Gastrocnemius medialis (tissue), 4 donors: ENCODE results near the gene AZIN2. TPM values are rescaled to one million over a fixed set of nuclear protein-coding genes. Genes with fewer than 3 reads are reported as not detected.
"Not testable (repeated sequence)": the region's sequence is repeated elsewhere in the genome, so short reads cannot be mapped to it uniquely, and the experiment has no call there.

Source experiments
- ATAC-seq, 2 donors: fragments of 150-250 bp; one replicate each; pipeline ENCODE4 v1.9.1; 2016
- DNase-seq, 2 donors: peaks; one replicate each; pipeline ENCODE4 v3.0.0-alpha.2; 2019
- H3K27ac ChIP-seq, 4 donors: fragments of 200-600 bp; sonication (generic); 1 replicate in 1 of 4; 2 replicates in 3 of 4; pipeline ENCODE4 v1.5.1; 2016 to 2018; ENCODE audit warnings: mild to moderate bottlenecking in 2 of 4, moderate library complexity in 1 of 4
- H3K27me3 ChIP-seq, 3 donors: fragments of 200-600 bp; sonication (generic) in 2 of 3; 1 replicate in 1 of 3; 2 replicates in 2 of 3; pipeline versions ENCODE4 v1.5.1 to v1.6.0; 2016 to 2019; ENCODE audit warnings: mild to moderate bottlenecking in 1 of 3, moderate library complexity in 1 of 3
- H3K36me3 ChIP-seq, 2 donors: fragments of 200-600 bp; sonication (generic) in 1 of 2; one replicate each; pipeline ENCODE4 v1.5.1; 2017 to 2018
- H3K4me1 ChIP-seq, 2 donors: fragments of 200-600 bp; sonication (generic) in 1 of 2; one replicate each; pipeline ENCODE4 v1.5.1; 2016 to 2017; ENCODE audit warnings: mild to moderate bottlenecking in 2 of 2
- H3K4me3 ChIP-seq, 4 donors: fragments of 200-600 bp; sonication (generic) in 3 of 4; 1 replicate in 1 of 4; 2 replicates in 3 of 4; pipeline ENCODE4 v1.5.1; 2016 to 2019; ENCODE audit warnings: mild to moderate bottlenecking in 2 of 4
- H3K9me3 ChIP-seq, 3 donors: fragments of 200-600 bp; sonication (generic) in 2 of 3; 1 replicate in 1 of 3; 2 replicates in 2 of 3; pipeline ENCODE4 v1.5.1; 2016 to 2019
- POLR2A ChIP-seq, 2 donors: fragments of 450-650 bp; IDR thresholded peaks; one replicate each; pipeline ENCODE4 v1.6.1; 2017; ENCODE audit warnings: antibody characterized with exemption in 2 of 2, mild to moderate bottlenecking in 2 of 2, moderate library complexity in 2 of 2
- in situ Hi-C, 4 donors: fragments of 200-750 bp; cut with MboI; loops; one replicate each; pipeline versions ENCODE4 v1.15.0 to v1.8.0; 2017; ENCODE audit warnings: low sequenced_read_pairs in 4 of 4
- intact Hi-C: fragments of 100-400 bp; cut with DNase I; formaldehyde crosslinking; loops from one replicate; pipeline ENCODE4 v1.15.1; 2023; ENCODE audit warnings: low total_unique reads
- total RNA-seq, 4 donors: library from RNA; depleted of rRNA; stranded (reverse); fragments of >200 nt; gene quantifications; one replicate each; pipeline versions ENCODE4 v1.1.0 to v1.2.3, GENCODE V29; 2016
- TF ChIP-seq, protein P1 (sequence below), 5 experiments: fragments of 450-650 bp in 3 of 5; fragments of 200-600 bp in 2 of 5; sonication (generic) in 2 of 5; IDR thresholded peaks in 4 of 5; conservative IDR thresholded peaks in 1 of 5; 1 replicate in 4 of 5; 2 replicates in 1 of 5; pipeline ENCODE4 v1.5.1; 2016 to 2019; ENCODE audit warnings: antibody characterized with exemption in 5 of 5, mild to moderate bottlenecking in 3 of 5, moderate library complexity in 3 of 5

AZIN2 gene
- total RNA-seq, 4 donors from 2014 or later, result 0.52 to 3.1 (median 1.2) TPM

DNA sequence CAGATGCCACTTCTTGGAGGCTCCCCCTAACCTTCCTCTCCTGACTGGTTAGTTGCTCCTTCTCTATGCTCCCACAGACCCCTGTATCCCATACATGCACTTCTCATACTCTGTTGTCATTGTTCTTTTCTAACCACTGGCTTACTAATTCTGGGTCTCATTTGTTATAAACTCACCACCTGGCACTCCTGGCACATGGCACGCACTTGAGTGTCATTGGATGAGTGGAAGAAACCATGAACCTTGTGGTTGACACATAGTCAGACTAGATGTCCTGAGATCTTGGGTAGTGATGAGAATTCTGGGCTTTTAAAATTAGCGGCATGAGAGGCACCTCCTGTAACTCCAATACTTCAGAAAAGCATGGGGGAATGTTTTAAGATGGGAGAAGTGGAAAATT lies 51.6 kb downstream of the AZIN2 start:
- Histone ChIP-seq H3K27me3 (no peaks in the 10 kb centered on the region), H3K4me1 (peaks cover 3 to 31% of the 10 kb centered on the region in 2 donors), H3K36me3 (no peaks in the 10 kb centered on the region), H3K9me3 (no peaks in the 10 kb centered on the region), H3K4me3 (no peak overlapping the region), H3K27ac (no peak overlapping the region)
- TF ChIP-seq, protein P1, sequence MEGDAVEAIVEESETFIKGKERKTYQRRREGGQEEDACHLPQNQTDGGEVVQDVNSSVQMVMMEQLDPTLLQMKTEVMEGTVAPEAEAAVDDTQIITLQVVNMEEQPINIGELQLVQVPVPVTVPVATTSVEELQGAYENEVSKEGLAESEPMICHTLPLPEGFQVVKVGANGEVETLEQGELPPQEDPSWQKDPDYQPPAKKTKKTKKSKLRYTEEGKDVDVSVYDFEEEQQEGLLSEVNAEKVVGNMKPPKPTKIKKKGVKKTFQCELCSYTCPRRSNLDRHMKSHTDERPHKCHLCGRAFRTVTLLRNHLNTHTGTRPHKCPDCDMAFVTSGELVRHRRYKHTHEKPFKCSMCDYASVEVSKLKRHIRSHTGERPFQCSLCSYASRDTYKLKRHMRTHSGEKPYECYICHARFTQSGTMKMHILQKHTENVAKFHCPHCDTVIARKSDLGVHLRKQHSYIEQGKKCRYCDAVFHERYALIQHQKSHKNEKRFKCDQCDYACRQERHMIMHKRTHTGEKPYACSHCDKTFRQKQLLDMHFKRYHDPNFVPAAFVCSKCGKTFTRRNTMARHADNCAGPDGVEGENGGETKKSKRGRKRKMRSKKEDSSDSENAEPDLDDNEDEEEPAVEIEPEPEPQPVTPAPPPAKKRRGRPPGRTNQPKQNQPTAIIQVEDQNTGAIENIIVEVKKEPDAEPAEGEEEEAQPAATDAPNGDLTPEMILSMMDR (IDR thresholded peaks at IDR 0.05 in 4 of 5, conservative IDR thresholded peaks at IDR 0.05 in 1 of 5), result no peak
- TF ChIP-seq POLR2A (IDR thresholded peaks at IDR 0.05), result no peak
- DNase-seq (no peak), ATAC-seq (no peak)
- in situ Hi-C loops, result no loop called here
- intact Hi-C loops, result no loop called here

DNA sequence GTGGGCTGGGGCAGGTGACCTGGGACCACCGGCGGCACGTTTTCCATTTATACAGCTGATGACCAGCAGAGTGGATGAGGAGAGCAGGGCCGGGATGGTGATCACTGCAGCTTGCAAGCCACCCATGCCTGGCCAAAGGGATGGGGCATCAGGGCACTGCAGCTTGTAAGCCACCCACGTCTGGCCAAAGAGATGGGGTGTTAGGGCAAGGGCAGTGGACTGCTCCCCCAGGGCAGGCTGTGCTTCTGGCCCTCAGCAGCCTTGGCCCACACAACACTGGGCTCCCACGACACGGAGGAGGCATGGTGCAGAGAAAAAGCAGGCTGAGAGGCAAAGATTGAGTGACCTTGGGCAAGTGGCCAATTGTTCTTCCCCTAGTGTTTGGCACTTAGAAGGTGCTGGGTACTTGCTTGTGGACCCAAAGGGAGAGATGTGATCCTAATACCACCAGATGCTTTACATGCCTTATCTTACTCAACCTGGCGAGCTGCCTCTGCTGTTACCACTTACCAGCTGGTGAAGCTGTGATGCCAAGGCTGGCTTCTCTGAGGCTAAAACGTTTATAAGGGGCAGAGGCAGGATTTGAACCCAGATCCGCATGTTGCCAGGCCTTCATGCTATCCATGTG lies 52.6 kb downstream of the AZIN2 start:
- H3K36me3 ChIP-seq, result no peaks in the 10 kb centered on the region

DNA sequence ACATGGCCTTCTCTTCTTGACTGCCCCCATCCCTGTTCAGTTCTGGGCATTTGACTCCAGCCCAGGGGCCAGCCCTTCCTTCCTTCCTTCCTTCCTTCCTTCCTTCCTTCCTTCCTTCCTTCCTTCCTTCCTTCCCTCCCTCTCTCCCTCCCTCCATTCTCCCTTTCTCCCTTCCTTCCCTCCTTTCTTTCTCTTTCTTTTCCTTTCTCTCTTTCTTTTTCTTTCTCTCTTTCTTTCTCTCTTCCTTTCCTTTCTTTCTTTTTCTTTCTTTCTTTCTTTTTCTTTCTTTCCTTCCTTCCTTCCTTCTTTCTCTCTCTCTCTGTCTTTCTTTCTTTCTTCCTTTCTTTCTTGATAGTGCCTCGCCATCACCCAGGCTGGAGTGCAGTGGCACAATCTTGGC lies 55.1 kb downstream of the AZIN2 start:
- intact Hi-C loops, result loop anchor here (1.0 kb wide), 1 partner anchor 18 kb away; no protein-coding TSS in a partner anchor

More for the DNA sequence above, 52.6 kb downstream of the AZIN2 start:
- no peak overlapping the region for H3K4me3 ChIP-seq
- intact Hi-C loops (no loop called here), in situ Hi-C loops (no loop called here)
- H3K4me1 ChIP-seq, result peaks cover 3 to 27% of the 10 kb centered on the region in 2 donors
- no peak overlapping the region for H3K27ac ChIP-seq
- DNase-seq, result no peak
- no peaks in the 10 kb centered on the region for H3K9me3 ChIP-seq
- TF ChIP-seq, protein P1 (IDR thresholded peaks at IDR 0.05 in 4 of 5, conservative IDR thresholded peaks at IDR 0.05 in 1 of 5), result no peak
- TF ChIP-seq POLR2A (IDR thresholded peaks at IDR 0.05), result no peak
- no peak for ATAC-seq
- H3K27me3 ChIP-seq, result no peaks in the 10 kb centered on the region

DNA sequence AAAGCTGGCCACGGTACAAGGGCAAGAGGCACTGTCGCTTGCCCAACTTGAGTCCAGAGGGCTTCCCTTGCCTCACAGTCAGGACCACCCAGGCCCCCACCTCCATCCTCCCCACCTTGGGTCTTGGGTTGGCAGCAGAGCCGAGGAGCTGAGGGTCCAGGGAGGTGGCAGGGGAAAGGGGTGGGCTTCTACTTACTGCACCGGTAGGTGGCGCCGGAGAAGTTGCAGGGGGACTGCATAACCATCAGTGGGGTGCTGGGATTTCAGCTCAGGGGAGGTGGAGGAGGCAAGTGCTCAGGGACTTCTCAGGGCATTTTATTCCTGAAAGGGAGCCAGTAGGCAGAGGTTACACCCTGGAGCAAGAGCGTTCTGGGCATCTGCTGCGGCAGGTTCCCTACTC lies 56.8 kb downstream of the AZIN2 start:
- Histone ChIP-seq H3K27me3 (no peaks in the 10 kb centered on the region), H3K27ac (no peak overlapping the region), H3K9me3 (no peaks in the 10 kb centered on the region), H3K4me3 (no peak overlapping the region), H3K36me3 (no peaks in the 10 kb centered on the region), H3K4me1 (peaks cover 3 to 9% of the 10 kb centered on the region in 2 donors)
- in situ Hi-C loops, result no loop called here
- ATAC-seq, result no peak
- TF ChIP-seq, protein P1 (IDR thresholded peaks at IDR 0.05 in 4 of 5, conservative IDR thresholded peaks at IDR 0.05 in 1 of 5), result peak in 4 of 5 experiments; percentile 32 to 63 (median 48)
- TF ChIP-seq POLR2A (IDR thresholded peaks at IDR 0.05), result no peak
- no peak for DNase-seq
- intact Hi-C loops, result no loop called here

More for the DNA sequence above, 55.1 kb downstream of the AZIN2 start:
- H3K4me3 ChIP-seq, ATAC-seq, H3K27ac ChIP-seq, H3K9me3 ChIP-seq, H3K27me3 ChIP-seq, DNase-seq, H3K36me3 ChIP-seq, in situ Hi-C loops: not testable (repeated sequence)
- H3K4me1 ChIP-seq, result peaks cover 3 to 16% of the 10 kb centered on the region in 2 donors

DNA sequence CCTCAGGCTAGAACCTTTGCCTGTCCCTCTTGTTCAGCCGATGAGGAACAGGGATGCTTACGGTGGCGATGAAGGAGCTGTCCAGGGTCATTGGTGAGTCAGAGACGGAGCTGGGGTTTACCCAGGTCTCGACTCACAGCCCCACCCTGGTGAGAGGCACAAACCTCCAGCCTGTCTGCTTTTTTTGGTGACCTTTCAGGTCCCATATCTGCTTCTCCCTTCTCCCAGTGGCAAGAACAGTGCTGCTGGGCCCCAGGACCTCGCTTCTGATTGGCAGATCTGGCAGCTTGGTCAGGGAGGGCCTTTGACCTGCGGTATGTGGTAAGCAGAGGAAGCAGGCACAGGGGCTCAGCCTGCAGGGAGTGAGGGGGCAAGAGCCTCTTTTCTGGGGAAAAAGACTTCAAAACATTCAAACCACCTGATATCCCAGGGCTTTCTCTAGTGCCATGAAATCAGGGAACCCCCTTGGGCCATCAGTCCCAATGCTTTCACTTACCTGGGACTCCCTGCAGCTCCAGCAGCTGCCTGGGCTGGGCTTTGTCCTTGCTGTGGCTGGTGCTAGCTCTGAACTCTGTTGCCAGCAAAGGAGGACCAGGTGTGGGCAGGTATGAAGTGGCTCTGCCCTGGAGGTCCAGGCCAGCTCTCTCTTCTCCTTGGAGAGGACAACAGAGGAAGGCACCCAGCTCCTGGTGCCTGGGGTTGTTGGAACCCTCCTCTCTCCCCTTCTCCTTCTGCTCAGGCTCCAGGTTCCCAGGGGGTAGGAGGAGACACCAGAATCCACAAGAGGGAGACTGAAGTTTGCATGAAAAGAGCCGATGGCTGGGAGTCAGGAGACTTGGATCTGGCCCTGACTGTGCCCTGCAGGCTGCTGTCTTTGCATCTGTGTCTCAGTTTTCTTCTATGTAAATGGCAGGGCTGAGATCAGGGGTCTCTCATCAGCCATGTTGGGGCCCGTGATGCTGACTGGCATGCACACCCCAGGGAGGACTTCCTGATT lies 59.5 kb downstream of the AZIN2 start:
- intact Hi-C loops, result no loop called here
- TF ChIP-seq POLR2A (IDR thresholded peaks at IDR 0.05), result no peak
- TF ChIP-seq, protein P1 (IDR thresholded peaks at IDR 0.05 in 4 of 5, conservative IDR thresholded peaks at IDR 0.05 in 1 of 5), result peak in 1 of 5 experiments; percentile 13
- Histone ChIP-seq H3K27ac (no peak overlapping the region), H3K4me1 (peaks cover 0 to 3% of the 10 kb centered on the region in 2 donors), H3K36me3 (no peaks in the 10 kb centered on the region), H3K4me3 (no peak overlapping the region), H3K27me3 (no peaks in the 10 kb centered on the region), H3K9me3 (no peaks in the 10 kb centered on the region)
- in situ Hi-C loops, result no loop called here
- DNase-seq, result no peak
- ATAC-seq, result no peak
